SK-N-SH treated with all-trans-retinoic acid at 6 μM for 48 hours (cell line): Measurements from ENCODE around the gene ASS1.

Source experiments
- ATAC-seq: fragments of 200-7000 bp; cut with Tn5 transposase; 3 replicates; pipeline ENCODE4 v1.9.1; 2020; ENCODE audit warnings: mild to moderate bottlenecking, moderate library complexity
- ARNTL ChIP-seq: fragments of 450-650 bp; formaldehyde crosslinking; IDR thresholded peaks from 2 replicates; pipeline ENCODE4 v1.5.0; 2020; ENCODE audit warnings: low read depth, mild to moderate bottlenecking, moderate library complexity, borderline replicate concordance
- BACH2 ChIP-seq: fragments of 250-450 bp; sonication (Bioruptor Pico); IDR thresholded peaks from 2 replicates; pipeline ENCODE4 v1.9.0; 2021; ENCODE audit warnings: mild to moderate bottlenecking, borderline replicate concordance
- CSDC2 ChIP-seq: fragments of 250-450 bp; sonication (Bioruptor Pico); IDR thresholded peaks from 2 replicates; pipeline ENCODE4 v1.5.0; 2020; ENCODE audit warnings: mild to moderate bottlenecking, moderate library complexity
- CSRNP3 ChIP-seq: fragments of 250-450 bp; sonication (Bioruptor Pico); IDR thresholded peaks from 2 replicates; pipeline ENCODE4 v1.5.1; 2021; ENCODE audit warnings: mild to moderate bottlenecking, moderate library complexity
- GLIS3 ChIP-seq: fragments of 250-450 bp; sonication (Bioruptor Pico); IDR thresholded peaks from 2 replicates; pipeline ENCODE4 v1.5.0; 2020; ENCODE audit warnings: mild to moderate bottlenecking, moderate library complexity
- ISL1 ChIP-seq: fragments of 250-450 bp; sonication (Bioruptor Pico); IDR thresholded peaks from 2 replicates; pipeline ENCODE4 v2.1.2; 2022; ENCODE audit warnings: mild to moderate bottlenecking, moderate library complexity
- OSR1 ChIP-seq: fragments of 250-450 bp; sonication (Bioruptor Pico); IDR thresholded peaks from 2 replicates; pipeline ENCODE4 v1.8.0; 2022; ENCODE audit warnings: moderate library complexity, mild to moderate bottlenecking, inconsistent platforms
- POU6F1 ChIP-seq: fragments of 250-450 bp; sonication (Bioruptor Pico); IDR thresholded peaks from 2 replicates; pipeline ENCODE4 v1.8.0; 2021; ENCODE audit warnings: low read depth, mild to moderate bottlenecking, moderate library complexity, borderline replicate concordance
- PPARA ChIP-seq: fragments of 250-450 bp; sonication (Bioruptor Pico); IDR thresholded peaks from 2 replicates; pipeline ENCODE4 v1.5.0; 2020; ENCODE audit warnings: mild to moderate bottlenecking, borderline replicate concordance
- RARB ChIP-seq: fragments of 250-450 bp; sonication (Bioruptor Pico); IDR thresholded peaks from 2 replicates; pipeline ENCODE4 v1.8.0; 2021; ENCODE audit warnings: mild to moderate bottlenecking, moderate library complexity
- SNAI2 ChIP-seq: fragments of 250-450 bp; sonication (Bioruptor Pico); IDR thresholded peaks from 2 replicates; pipeline ENCODE4 v1.5.0; 2020; ENCODE audit warnings: mild to moderate bottlenecking, moderate library complexity
- TCF4 ChIP-seq: fragments of 250-450 bp; sonication (Bioruptor Pico); IDR thresholded peaks from 2 replicates; pipeline ENCODE4 v1.8.0; 2021; ENCODE audit warnings: mild to moderate bottlenecking, moderate library complexity, borderline replicate concordance
- TOX ChIP-seq: fragments of 250-450 bp; sonication (Bioruptor Pico); IDR thresholded peaks from 2 replicates; pipeline ENCODE4 v1.8.0; 2021; ENCODE audit warnings: mild to moderate bottlenecking, moderate library complexity, borderline replicate concordance
- TSHZ2 ChIP-seq: fragments of 250-450 bp; sonication (Bioruptor Pico); IDR thresholded peaks from 2 replicates; pipeline ENCODE4 v1.5.0; 2020; ENCODE audit warnings: mild to moderate bottlenecking, moderate library complexity
- ZC3H10 ChIP-seq: fragments of 250-450 bp; sonication (Bioruptor Pico); IDR thresholded peaks from 2 replicates; pipeline ENCODE4 v1.5.1; 2021; ENCODE audit warnings: mild to moderate bottlenecking, moderate library complexity
- ZFP30 ChIP-seq: fragments of 450-650 bp; formaldehyde crosslinking; IDR thresholded peaks from 2 replicates; pipeline ENCODE4 v1.5.0; 2022; ENCODE audit warnings: mild to moderate bottlenecking, moderate library complexity
- ZNF565 ChIP-seq: fragments of 450-650 bp; formaldehyde crosslinking; conservative IDR thresholded peaks from 2 replicates; pipeline ENCODE4 v1.5.0; 2020; ENCODE audit warnings: low read depth, mild to moderate bottlenecking, moderate library complexity
- ZNF70 ChIP-seq: fragments of 450-650 bp; formaldehyde crosslinking; IDR thresholded peaks from 2 replicates; pipeline ENCODE4 v1.5.0; 2020; ENCODE audit warnings: mild to moderate bottlenecking, moderate library complexity
- ZNF8 ChIP-seq: fragments of 450-650 bp; formaldehyde crosslinking; IDR thresholded peaks from 2 replicates; pipeline ENCODE4 v1.5.0; 2020; ENCODE audit warnings: mild to moderate bottlenecking, moderate library complexity
- TF ChIP-seq, protein P1 (sequence below): fragments of 250-450 bp; sonication (Bioruptor Pico); IDR thresholded peaks from 2 replicates; pipeline ENCODE4 v1.8.0; 2020; ENCODE audit warnings: mild to moderate bottlenecking, moderate library complexity, borderline replicate concordance
- TF ChIP-seq, protein P2 (sequence below): fragments of 250-450 bp; sonication (Bioruptor Pico); IDR thresholded peaks from 2 replicates; pipeline ENCODE4 v1.5.1; 2020; ENCODE audit warnings: low read depth, mild to moderate bottlenecking, moderate library complexity

ASS1 gene

GRCh38 chr9:130407916-130408663 lies 36.7 kb upstream of the ASS1 start:
- ATAC-seq = no peak
- TF ChIP-seq ZNF565 (CRISPR knock-in tag) (no peak), ARNTL (CRISPR knock-in tag) (no peak), SNAI2 (CRISPR knock-in tag) (no peak), POU6F1 (no peak), TSHZ2 (CRISPR knock-in tag) (no peak), TOX (CRISPR knock-in tag) (no peak), RARB (CRISPR knock-in tag) (no peak), CSRNP3 (CRISPR knock-in tag) (no peak), CSDC2 (CRISPR knock-in tag) (no peak), ZNF70 (CRISPR knock-in tag) (no peak), TCF4 (no peak), ISL1 (CRISPR knock-in tag) (no peak), ZFP30 (no peak), GLIS3 (no peak)
- TF ChIP-seq, protein P1, sequence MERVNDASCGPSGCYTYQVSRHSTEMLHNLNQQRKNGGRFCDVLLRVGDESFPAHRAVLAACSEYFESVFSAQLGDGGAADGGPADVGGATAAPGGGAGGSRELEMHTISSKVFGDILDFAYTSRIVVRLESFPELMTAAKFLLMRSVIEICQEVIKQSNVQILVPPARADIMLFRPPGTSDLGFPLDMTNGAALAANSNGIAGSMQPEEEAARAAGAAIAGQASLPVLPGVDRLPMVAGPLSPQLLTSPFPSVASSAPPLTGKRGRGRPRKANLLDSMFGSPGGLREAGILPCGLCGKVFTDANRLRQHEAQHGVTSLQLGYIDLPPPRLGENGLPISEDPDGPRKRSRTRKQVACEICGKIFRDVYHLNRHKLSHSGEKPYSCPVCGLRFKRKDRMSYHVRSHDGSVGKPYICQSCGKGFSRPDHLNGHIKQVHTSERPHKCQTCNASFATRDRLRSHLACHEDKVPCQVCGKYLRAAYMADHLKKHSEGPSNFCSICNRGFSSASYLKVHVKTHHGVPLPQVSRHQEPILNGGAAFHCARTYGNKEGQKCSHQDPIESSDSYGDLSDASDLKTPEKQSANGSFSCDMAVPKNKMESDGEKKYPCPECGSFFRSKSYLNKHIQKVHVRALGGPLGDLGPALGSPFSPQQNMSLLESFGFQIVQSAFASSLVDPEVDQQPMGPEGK (CRISPR knock-in tag) = no peak
- TF ChIP-seq, protein P2, sequence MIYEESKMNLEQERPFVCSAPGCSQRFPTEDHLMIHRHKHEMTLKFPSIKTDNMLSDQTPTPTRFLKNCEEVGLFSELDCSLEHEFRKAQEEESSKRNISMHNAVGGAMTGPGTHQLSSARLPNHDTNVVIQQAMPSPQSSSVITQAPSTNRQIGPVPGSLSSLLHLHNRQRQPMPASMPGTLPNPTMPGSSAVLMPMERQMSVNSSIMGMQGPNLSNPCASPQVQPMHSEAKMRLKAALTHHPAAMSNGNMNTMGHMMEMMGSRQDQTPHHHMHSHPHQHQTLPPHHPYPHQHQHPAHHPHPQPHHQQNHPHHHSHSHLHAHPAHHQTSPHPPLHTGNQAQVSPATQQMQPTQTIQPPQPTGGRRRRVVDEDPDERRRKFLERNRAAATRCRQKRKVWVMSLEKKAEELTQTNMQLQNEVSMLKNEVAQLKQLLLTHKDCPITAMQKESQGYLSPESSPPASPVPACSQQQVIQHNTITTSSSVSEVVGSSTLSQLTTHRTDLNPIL (CRISPR knock-in tag) = no peak
- TF ChIP-seq, all 23 proteins: peak for 0

- TF ChIP-seq ZNF8 (CRISPR knock-in tag) (no peak), RARB (CRISPR knock-in tag) (no peak), CSRNP3 (CRISPR knock-in tag) (no peak), CSDC2 (CRISPR knock-in tag) (no peak), ZNF70 (CRISPR knock-in tag) (no peak), SNAI2 (CRISPR knock-in tag) (no peak), POU6F1 (no peak), ARNTL (CRISPR knock-in tag) (no peak), ZC3H10 (CRISPR knock-in tag) (no peak), PPARA (CRISPR knock-in tag) (no peak), ISL1 (CRISPR knock-in tag) (no peak), ZFP30 (no peak), TOX (CRISPR knock-in tag) (no peak), OSR1 (CRISPR knock-in tag) (no peak), GLIS3 (no peak), TCF4 (no peak), BACH2 (CRISPR knock-in tag) (no peak)
- TF ChIP-seq, protein P2 (CRISPR knock-in tag) = no peak
- TF ChIP-seq, protein P1 (CRISPR knock-in tag) = no peak
- ATAC-seq = no peak
These were observed 36.1 kb upstream of the ASS1 start for GRCh38 chr9:130408669-130409068.
